Occipital lobe (tissue), 2 donors: ENCODE measurements around the gene SMARCA4. TPM values are rescaled to one million over a fixed set of nuclear protein-coding genes. Genes with fewer than 3 reads are reported as not detected.
"Not testable (repeated sequence)": the region's sequence is repeated elsewhere in the genome, so short reads cannot be mapped to it uniquely, and the experiment has no call there.

Experiments used
- DNase-seq: peaks from one replicate; lab custom pipeline; 2025; lab: John Stamatoyannopoulos, UW
- total RNA-seq: library from RNA; depleted of rRNA; stranded (reverse); fragments of >200 nt; gene quantifications from one replicate; pipeline ENCODE4 v1.2.3, GENCODE V29; 2014

SMARCA4 gene
- total RNA-seq, 1 donor from 2014 or later: 84.4 TPM

GRCh38 chr19:10976131-10976892 is 15.5 kb downstream of the SMARCA4 start:
- DNase-seq: no peak

GRCh38 chr19:10977742-10978092 is 16.9 kb downstream of the SMARCA4 start:
- no peak for DNase-seq

- peak; percentile 22 for DNase-seq
Measured at GRCh38 chr19:10979951-10980381, 19.1 kb downstream of the SMARCA4 start.

GRCh38 chr19:10981252-10981895 is 20.5 kb downstream of the SMARCA4 start:
- DNase-seq: no peak

- DNase-seq: no peak
Measured at GRCh38 chr19:10983026-10983425, 22.2 kb downstream of the SMARCA4 start.

- DNase-seq: no peak
Measured at GRCh38 chr19:10984166-10984735, 23.4 kb downstream of the SMARCA4 start.

GRCh38 chr19:10985502-10985901 is 24.7 kb downstream of the SMARCA4 start:
- DNase-seq: no peak

- DNase-seq: no peak
Measured at GRCh38 chr19:10986301-10987127, 25.7 kb downstream of the SMARCA4 start.

- no peak for DNase-seq
Measured at GRCh38 chr19:10987571-10988297, 26.9 kb downstream of the SMARCA4 start.

GRCh38 chr19:10988380-10988779 is 27.6 kb downstream of the SMARCA4 start:
- no peak for DNase-seq

- no peak for DNase-seq
Measured at GRCh38 chr19:10988921-10989320, 28.1 kb downstream of the SMARCA4 start.

- DNase-seq: no peak
Measured at GRCh38 chr19:10991076-10991475, 30.2 kb downstream of the SMARCA4 start.

GRCh38 chr19:10991521-10992081 is 30.8 kb downstream of the SMARCA4 start:
- no peak for DNase-seq

- not testable (repeated sequence) for DNase-seq
Measured at GRCh38 chr19:10992174-10992573, 31.3 kb downstream of the SMARCA4 start.

GRCh38 chr19:10995926-10996600 is 35.2 kb downstream of the SMARCA4 start:
- no peak for DNase-seq

GRCh38 chr19:10998045-10998533 is 37.3 kb downstream of the SMARCA4 start:
- DNase-seq: no peak

- DNase-seq: no peak
Measured at GRCh38 chr19:10998666-10999065, 37.8 kb downstream of the SMARCA4 start.

GRCh38 chr19:11005521-11005920 is 44.7 kb downstream of the SMARCA4 start:
- DNase-seq: no peak

GRCh38 chr19:11007385-11007784 is 46.6 kb downstream of the SMARCA4 start:
- DNase-seq: no peak

- peak; percentile 14 for DNase-seq
Measured at GRCh38 chr19:11007962-11008532, 47.2 kb downstream of the SMARCA4 start.
